GM19240 (cell line): Measurements from ENCODE around the gene MAP1LC3B2.
"Not testable (repeated sequence)": the region's sequence is repeated elsewhere in the genome, so short reads cannot be mapped to it uniquely, and the experiment has no call there.

Source experiments
- DNase-seq: peaks from one replicate; pipeline ENCODE4 v3.0.0; 2011; ENCODE audit warnings: low spot score; ENCODE audit not compliant: insufficient read length

Gene MAP1LC3B2

DNA sequence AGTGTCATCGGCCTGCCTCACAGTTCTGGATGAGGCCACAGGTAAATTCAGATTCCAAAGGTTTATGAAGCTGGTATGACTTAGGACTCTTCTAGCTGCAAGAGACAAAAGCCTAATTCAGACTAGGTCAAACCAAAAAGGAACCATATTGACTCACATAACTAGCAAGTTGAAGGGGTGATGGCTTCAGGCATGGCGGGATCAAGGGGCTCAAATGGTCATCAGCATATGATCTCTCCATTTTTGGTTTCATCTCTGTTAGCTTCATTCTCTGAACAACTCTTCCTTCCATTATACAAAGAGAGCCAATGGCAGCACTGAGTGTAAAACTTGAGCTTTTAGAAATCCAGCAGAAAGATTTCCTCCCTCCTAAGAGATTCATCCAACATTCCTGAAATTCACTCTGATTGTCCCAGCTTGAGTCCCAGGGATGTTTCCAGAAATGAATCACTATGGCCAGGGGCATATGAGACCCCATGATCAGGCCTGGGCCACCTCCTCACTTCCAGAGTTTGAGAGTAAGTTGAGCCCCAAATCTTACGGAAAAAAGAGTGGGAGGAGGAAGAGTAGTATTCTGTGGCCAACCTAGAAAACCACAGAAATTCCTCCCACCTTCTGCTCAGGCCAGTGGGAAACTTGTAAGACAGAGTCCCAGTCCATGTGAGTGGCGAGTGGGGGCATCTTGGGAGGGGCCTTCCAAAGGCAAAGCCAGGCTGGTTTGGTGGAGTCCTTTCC, 2.0 kb upstream of the MAP1LC3B2 start:
- no peak for DNase-seq

DNA sequence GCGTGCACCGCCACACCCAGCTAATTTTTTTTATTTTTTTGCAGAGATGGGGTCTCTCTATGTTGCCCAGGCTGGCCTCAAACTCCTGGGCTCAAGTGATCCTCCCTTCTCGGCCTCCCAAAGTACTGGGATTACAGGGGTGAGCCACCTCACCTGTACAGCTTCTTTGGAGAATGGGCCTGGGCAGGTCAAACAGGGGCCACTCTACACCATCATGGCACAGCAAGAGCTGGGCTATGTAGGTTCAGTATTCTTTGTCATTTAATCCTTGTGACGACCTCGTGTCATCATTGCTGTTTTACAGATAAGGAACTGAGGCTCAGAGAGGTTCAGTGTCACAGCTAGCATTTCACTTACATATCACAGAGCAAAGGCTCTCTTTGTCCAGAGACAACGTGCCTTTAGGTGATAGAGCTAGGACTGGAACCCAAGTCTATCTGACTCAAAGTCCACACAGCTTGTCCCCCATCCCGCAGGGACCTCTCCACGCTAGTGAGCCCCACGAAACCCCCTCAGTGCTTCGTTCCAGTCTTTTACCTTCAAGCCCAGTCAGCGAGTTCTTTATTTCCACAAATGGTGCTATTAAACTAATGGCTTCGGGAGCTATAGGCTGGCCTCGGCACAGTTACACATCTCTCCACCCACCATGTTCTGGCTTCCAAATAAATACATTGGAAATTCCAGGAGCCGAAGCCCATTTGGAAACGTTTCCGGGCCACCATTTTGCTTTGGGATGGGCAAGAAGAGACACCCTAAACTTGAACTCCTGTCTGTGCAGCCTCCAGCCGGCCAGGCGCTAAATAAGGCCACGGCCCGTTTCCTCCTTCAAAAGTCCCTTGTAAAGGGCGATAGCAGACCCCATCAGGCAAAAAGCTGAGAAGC, 660 bp upstream of the MAP1LC3B2 start:
- DNase-seq, result no peak

DNA sequence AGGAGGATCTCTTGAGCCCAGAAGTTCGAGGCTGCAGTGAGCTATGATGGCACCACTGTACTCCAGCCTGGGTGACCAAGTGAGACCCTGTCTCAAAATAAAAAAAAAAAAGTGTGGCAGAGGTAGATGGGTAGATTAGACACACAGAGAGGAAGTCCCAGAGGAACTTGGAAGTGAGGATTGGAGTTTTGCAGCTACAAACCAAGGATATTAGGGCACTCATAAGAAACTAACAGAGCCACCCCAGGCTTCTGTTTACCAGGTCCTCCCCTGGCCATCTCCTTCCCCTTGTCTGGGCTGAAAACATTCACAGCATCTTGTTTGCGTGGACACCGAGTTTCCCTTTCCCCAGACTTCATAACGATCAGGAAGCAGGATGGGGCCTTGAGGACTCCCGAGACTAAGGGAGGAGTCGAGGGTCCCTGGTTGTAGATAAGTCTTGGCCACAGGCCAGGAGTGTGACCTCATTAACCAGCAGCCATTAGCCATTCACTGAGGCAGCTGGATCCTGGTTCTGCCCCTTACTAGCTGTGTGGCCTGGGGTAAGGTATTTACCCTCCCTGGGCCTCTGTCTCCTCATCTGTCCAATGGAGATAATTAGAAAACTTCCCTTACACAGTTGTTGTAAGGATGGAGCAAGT, 2.1 kb downstream of the MAP1LC3B2 start:
- no peak for DNase-seq

DNA sequence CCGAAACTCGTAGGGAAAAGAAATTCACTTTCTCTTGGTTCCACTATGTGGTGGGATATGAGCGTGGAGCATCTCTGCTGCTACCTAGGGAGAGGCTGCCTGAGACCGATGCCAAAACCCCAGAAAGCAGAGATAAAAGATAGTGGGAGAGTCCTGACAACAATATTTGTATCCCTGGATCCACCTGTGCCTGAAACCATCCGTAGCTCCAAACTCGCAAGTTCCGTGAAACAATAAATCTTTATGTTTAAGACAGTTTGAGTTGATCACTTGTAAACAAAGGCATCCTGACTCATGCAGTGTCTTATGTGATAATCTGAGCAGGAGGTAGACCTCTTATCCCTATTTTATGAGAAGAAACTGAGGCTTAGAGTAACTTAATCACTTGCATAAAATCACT, 2.9 kb downstream of the MAP1LC3B2 start:
- no peak for DNase-seq

DNA sequence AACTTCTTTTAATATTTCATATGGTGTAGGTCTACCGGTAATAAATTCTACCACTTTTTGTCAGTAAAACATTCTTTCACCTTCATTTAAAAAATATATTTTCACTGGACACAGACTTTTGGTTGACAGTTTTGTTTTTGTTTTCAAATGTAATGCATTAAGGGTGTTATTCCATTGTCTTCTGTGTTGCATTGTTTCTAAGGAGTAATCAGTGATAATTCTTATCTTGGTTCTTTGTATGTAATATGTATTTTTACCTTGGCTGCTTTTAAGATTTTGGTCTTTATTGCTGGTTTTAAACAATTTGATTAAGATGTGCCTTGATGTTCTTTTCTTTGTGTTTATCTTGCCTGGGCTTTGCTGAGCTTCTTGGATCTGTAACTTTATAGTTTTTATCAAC, 4.1 kb downstream of the MAP1LC3B2 start:
- DNase-seq, result no peak

DNA sequence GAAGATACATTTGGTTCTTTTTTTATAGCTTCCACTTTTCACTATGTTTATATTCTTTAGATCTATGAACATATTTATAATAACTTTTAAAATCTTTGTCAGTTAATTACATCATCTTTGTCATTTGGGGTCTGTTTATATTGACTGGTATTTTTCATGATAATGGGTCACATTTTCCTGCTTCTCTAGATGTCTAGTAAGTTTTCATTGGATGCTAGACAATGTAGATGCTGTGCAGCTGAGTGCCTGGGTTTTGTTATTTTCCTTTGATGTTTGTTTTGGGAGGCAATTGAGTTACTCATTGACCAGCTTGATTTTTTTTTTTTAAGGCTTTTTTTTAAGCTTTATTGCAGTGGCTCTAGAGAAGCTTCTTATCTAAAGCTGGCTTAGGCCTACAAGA, 4.9 kb downstream of the MAP1LC3B2 start:
- no peak for DNase-seq

DNA sequence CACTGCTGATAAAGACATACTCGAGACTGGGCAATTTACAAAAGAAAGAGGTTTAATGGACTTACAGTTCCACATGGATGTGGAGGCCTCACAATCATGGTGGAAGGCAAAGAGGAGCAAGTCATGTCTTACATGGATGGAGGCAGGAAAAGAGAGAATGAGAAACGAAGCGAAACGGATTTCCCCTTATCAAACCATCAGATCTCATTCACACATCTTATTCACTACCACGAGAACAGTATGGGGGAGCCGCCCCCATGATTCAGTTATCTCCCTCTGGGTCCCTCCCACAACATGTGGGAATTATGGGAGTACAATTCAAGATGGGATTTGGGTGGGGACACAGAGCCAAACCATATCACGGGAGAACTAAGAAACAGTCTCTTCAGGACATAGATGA, 6.0 kb downstream of the MAP1LC3B2 start:
- not testable (repeated sequence) for DNase-seq

DNA sequence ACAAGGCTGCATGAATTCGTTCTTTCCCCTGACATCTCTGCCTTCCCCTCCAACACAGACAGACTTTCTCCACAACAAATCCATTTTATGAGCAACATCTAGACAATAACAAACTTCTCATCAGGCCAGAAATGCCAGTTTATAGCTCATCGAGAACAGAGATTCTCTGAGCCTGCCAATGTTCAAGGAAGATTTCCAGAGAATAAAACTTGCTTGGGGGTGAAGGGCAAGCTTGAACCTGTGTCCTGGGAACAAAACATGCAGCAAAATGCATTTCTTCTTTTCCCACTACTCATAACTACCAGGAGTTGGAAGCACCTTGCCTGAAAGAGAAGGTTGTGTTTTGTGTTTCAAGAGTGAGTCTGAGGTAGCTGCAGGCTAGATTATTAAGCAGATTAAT, 6.8 kb downstream of the MAP1LC3B2 start:
- DNase-seq, result no peak

DNA sequence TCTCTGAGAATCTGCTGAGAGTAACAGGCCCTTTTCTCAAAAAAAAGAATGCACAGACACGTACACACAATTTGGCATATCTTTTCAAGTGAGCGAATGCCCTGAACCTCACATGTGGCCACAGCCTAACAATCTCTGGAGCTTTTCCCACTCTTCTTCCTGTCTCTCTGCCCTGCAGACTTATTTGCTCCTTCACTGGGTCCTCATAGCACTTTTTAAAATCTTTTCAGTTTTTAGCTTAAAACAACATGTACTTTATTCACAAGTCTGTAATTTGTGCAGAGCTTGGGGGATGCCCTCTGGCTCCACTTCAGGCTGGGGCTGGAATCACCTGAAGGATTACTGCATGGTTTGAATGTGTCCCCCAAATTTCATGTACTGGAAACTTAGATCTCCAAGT, 9.0 kb downstream of the MAP1LC3B2 start:
- no peak for DNase-seq

DNA sequence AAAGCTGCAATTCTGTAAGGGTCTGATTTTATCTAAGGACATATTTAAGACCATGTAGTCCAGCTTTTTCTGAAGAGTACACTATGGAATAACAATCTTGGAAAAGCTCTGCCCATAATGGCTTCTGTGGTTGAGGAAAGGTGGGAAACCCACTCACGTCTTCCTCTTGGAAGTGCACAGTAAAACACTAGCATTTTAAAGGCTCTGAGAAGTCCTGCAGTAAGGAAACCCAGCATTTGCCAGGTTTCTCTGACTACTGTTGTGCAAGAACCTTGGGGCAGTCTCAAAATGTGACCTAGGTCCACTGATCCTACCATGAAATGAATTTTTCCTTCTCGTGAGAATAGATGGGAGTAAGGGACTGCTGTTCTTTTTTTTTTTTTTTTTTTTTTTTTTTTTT, 11.9 kb downstream of the MAP1LC3B2 start:
- no peak for DNase-seq

DNA sequence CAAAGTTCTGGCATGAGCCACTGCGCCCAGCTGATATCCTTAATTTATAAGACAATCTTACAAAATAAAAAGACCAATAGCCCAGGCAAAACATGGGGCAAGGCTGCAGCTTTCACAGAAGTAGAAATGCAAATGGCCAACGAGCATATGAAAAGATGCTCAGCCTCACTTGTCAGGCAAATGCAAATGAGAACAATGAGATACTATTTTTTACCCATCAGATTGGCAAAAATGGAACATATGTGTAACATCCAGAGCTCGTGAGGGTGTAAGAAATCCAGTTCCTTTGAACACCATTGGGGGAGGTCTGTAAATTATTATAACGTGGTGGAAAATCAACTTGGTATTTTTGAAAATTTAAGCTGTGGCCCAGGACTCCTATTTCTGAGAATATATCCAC, 14.6 kb downstream of the MAP1LC3B2 start:
- DNase-seq, result no peak

DNA sequence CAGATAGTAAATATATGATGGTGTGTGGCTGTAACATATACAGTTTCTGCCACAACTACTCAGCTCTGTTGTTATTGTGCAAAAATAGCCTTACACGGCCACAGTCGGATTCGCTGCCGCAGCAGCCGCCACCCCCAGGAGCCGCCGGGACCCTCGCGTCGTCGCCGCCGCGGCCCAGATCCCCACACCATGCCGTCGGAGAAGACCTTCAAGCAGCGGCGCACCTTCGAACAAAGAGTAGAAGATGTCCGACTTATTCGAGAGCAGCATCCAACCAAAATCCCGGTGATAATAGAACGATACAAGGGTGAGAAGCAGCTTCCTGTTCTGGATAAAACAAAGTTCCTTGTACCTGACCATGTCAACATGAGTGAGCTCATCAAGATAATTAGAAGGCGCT, 16.6 kb downstream of the MAP1LC3B2 start:
- not testable (repeated sequence) for DNase-seq

DNA sequence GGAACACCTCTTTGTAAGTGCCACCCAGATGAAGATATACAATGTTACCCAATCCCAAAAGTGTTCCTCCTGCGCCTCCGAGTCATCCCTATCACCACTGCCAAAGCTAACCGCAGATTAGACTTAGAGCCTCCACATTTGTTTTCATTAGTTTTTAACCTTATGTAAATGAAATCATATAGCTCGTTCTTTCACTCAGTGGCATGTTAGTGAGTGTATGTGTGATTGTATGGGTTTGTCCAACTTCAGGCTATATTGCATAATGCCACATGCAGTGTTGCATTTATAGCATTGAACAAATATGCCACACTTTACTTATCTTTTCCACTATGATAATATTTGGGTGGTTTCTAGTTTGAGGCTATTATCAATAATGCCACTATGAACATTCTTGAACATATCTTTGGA, 18.0 kb downstream of the MAP1LC3B2 start:
- DNase-seq, result no peak

DNA sequence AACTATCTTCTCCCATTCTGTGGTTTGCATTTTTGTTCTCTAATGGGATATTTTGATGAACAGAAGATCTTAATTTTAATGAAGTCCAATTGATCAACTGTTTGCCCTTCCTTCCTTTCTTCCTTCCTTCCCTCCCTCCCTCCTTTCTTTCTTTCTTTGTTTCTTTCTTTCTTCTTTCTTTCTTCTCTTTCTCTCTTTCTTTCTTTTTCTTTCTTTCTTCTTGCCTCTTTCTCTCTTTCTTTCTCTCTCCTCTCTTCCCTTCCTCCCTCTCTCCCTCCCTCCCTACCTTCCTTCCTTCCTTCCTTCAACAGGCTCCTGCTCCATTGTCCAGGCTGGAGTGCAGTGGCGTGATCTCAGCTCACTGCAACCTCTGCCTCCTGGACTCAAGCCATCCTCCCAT, 18.9 kb downstream of the MAP1LC3B2 start:
- DNase-seq, result no peak

DNA sequence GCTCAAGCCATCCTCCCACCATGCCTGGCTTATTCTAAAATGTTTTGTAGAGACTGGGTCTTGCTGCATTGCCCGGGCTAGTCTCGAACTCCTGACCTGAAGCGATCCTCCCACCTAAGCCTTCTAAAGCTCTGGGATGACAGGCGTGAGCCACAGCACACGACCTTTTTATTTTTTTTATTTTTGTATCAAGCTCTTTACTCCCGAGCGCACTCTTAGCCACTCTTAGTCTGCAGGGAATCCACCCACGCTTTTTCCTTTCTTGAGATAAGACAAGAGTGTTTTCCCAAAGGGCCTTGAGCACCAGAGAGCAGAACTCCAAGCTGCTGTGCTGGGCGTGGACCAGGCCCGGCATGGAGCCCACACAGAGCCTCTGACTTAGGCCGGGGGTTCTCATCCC, 23.4 kb downstream of the MAP1LC3B2 start:
- no peak for DNase-seq

DNA sequence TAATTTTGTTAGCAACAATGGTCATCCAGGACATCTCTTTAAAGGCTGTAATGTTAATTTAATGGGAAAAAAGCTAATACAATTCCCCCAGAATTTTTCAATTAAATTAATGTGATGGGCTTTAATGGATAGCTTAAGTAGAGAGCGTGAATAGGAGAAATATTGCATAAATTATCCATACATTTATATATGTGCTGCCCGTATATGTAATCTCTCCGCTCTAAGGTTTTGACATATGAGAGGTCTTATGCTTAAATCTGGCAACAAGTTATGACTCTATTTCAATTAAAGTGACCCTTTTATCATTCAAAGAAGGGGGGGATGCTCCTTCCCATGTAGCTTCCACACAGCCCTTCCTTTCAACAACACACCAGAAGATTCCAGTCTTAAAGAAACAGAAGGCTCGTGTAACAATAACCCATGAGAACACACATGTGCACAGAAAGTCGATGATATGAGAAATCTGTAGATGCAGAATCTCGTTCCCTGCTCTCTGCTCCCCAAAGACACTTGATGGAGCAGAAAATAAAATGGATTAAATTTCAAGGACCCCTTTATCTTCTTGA, 24.0 kb downstream of the MAP1LC3B2 start:
- DNase-seq, result no peak

DNA sequence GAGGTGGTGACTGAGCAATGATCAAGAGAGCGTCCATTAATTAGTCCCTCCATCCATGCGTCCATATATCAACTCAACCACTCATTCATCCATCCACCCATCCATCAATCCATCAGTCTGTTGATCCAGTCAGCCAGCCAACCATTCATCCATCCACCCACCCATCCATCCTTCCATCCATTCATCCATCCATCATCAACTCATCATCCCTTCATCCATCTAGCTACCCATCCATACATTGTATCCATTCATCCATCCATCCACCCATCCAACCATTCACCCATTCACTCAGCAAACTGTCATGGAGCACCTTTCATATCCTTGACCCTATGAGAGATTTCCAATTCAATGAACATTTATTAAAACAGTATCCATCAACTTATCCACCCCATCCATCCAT, 28.1 kb downstream of the MAP1LC3B2 start:
- no peak for DNase-seq

DNA sequence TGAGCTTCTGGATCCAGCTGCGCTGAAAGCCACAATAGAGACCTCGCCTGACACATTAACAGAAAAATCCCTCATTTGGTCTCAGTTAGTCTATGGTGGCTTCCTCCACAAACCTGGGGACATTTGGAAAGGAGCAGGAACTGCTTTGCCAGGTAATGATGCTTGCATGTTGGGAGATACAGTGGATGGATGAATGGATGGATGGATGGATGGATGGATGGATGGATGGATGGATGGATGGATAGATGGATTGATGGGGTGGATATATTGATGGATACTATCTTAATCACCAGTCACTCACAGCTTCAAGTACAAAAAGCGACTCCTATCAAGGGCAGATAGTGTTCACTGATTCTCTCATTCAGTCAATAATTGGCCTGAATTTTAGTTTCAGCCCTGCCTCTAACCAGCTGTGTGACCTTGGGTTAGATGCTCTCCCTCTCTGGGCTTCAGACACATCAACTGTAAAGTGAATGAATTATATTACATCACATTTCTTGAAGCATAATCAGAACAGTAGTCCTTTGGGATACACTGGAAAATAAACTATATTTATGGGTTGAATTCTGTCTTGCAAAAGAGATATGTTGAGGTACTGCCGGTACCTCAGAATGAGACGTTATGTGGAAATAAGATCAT, 29.3 kb downstream of the MAP1LC3B2 start:
- DNase-seq, result no peak

DNA sequence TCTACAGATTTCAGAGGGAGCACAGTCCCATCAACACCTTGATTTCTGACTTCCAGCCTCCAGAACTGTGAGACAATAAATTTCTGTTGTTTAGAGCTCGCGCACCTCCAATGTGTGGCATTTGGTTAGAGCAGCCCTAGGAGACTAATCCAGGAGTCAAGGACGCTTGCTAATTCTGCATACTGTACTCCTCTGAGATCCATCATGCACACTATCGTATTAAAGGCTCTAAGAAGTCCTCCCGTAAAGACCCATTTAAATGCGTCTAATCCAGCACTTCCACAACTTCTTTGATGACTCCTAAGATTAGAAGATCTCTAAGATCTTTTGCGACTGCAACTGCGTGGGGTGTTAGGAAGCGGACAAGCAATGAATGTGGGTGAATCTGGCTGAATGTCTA, 30.4 kb downstream of the MAP1LC3B2 start:
- DNase-seq, result no peak

DNA sequence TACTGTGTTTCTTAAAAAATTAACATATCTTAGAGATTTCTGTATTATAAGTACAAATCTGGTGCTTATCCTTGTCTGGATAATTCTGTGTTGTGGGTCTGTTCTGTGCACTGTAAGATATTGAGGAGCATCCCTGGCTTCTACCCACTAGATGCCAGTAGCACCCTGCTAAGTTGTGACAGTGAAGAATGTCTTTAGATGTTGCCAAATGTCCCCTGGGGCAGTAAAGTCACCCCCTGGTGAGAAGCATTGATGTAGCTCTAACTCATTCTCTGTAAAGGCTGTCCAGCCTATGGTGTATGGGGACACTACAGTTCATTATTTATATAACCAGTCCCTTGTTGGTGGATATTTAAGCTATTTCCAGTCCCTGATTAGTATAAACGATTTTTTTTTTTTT, 31.4 kb downstream of the MAP1LC3B2 start:
- DNase-seq, result no peak

DNA sequence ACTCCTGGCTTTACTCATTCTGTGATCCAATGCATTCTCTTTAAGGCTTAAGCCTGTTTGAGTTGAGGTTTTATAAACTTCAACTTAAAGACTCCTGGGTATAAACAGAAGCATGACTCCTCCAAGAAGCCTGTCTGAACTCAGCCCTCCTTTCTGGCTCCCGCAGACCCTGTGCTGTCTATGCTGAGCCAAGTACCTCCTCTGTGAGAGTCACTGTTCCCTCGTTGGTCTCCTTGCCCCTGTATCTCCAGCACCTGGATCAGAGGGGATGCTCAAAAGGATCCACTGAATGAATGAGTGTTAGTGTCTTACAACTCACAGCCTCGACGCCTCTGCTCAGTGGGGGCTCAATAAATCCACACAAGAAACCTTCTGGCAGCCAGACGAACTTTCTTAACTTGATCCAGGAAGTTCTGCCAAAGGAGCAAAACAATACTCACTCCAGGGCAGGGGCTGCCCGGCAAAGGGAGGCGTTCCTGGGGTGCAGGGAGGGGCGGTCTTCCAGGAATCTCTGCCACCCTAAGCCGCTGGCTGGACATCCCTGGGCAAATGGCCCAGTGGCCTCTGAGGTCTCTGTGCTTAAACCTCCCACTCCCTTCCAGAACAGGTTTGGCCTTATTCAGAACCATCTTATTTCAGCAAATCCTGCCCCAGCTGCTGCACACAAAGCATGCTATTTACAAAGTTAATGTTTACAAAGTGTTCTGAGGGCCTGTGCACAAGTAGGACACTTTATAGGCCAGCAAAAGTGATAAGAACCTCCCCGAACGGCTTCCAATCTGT, 32.9 kb downstream of the MAP1LC3B2 start:
- DNase-seq, result no peak
